A549 (cell line): ENCODE data around the gene HS3ST6. TPM values are rescaled to one million over a fixed set of nuclear protein-coding genes. Genes with fewer than 3 reads are reported as not detected.

ENCODE experiments used
- ATAC-seq, 2 experiments: fragments of 200-7000 bp in 1 of 2; fragments of >200 bp in 1 of 2; cut with Nextera tagmentation in 1 of 2; cut with Tn5 transposase in 1 of 2; 3 replicates each; pipeline versions ENCODE4 v1.8.0 to v1.9.1; 2018 to 2020; ENCODE audit warnings: mild to moderate bottlenecking in 1 of 2, moderate library complexity in 1 of 2
- CTCF ChIA-PET: fragments of 300-600 bp; sonication (Branson Sonifier 250); formaldehyde crosslinking; extraction: SDS; loops from one replicate; lab custom pipeline; 2021; ENCODE audit warnings: antibody characterized with exemption, inconsistent platforms; lab: Yijun Ruan, JAX
- POLR2A ChIA-PET: fragments of 350-600 bp; formaldehyde crosslinking; extraction: SDS; loops from one replicate; lab custom pipeline; 2021; ENCODE audit warnings: antibody characterized with exemption, inconsistent platforms; lab: Yijun Ruan, JAX
- DNase-seq, 2 experiments: peaks; one replicate each; pipeline versions ENCODE4 v3.0.0 to v3.0.0-alpha.2; 2011 to 2016; ENCODE audit warnings: low read depth in 1 of 2, low spot score in 1 of 2
- FAIRE-seq: peaks from 2 replicates; lab custom pipeline; 2011; peaks lifted over from hg19 to GRCh38; lab: Jason Lieb, UNC
- H3K27ac ChIP-seq, 2 experiments: fragments of >200 bp; sonication (Bioruptor Twin); formaldehyde crosslinking; 3 replicates each; pipeline ENCODE4 v1.5.1; 2016 to 2017
- H3K4me1 ChIP-seq: fragments of >200 bp; sonication (Bioruptor Twin); formaldehyde crosslinking; 3 replicates; pipeline ENCODE4 v1.6.1; 2016
- H3K4me2 ChIP-seq: fragments of >200 bp; sonication (Bioruptor Twin); formaldehyde crosslinking; 3 replicates; pipeline ENCODE4 v1.6.1; 2016
- H3K4me3 ChIP-seq: fragments of >200 bp; sonication (Bioruptor Twin); formaldehyde crosslinking; 3 replicates; pipeline ENCODE4 v1.5.1; 2016
- H3K9me3 ChIP-seq: fragments of >200 bp; sonication (Bioruptor Twin); formaldehyde crosslinking; 3 replicates; pipeline ENCODE4 v1.6.1; 2016
- ATOH8 ChIP-seq: fragments of 250-450 bp; sonication (Bioruptor Pico); IDR thresholded peaks from 2 replicates; pipeline ENCODE4 v1.5.0; 2020; ENCODE audit warnings: low read depth, mild to moderate bottlenecking, moderate library complexity
- BHLHE40 ChIP-seq: IDR thresholded peaks from 2 replicates; pipeline ENCODE4 v1.6.1; 2012; ENCODE audit warnings: low read depth, low read length, inconsistent platforms
- CTCF ChIP-seq: fragments of >200 bp; sonication (Bioruptor Twin); formaldehyde crosslinking; IDR thresholded peaks from 3 replicates; pipeline ENCODE4 v1.5.1; 2016
- EHMT2 ChIP-seq: fragments of 200-600 bp; sonication (generic); IDR thresholded peaks from 2 replicates; pipeline ENCODE4 v1.6.1; 2016; ENCODE audit warnings: antibody characterized with exemption, low read depth, mild to moderate bottlenecking, moderate library complexity
- ELK1 ChIP-seq: fragments of 150-350 bp; IDR thresholded peaks from 2 replicates; pipeline ENCODE4 v1.6.1; 2014; ENCODE audit warnings: low read depth, mild to moderate bottlenecking, low read length
- FOSB ChIP-seq: fragments of 250-450 bp; sonication (Bioruptor Pico); IDR thresholded peaks from 2 replicates; pipeline ENCODE4 v1.5.0; 2020; ENCODE audit warnings: mild to moderate bottlenecking, moderate library complexity
- FOXS1 ChIP-seq: fragments of 250-450 bp; sonication (Bioruptor Pico); IDR thresholded peaks from 2 replicates; pipeline ENCODE4 v1.5.0; 2020; ENCODE audit warnings: mild to moderate bottlenecking, moderate library complexity
- HDAC2 ChIP-seq: fragments of 200-600 bp; sonication (generic); IDR thresholded peaks from 2 replicates; pipeline ENCODE4 v1.6.1; 2016
- HOXA7 ChIP-seq: fragments of 250-450 bp; sonication (Bioruptor Pico); IDR thresholded peaks from 2 replicates; pipeline ENCODE4 v1.5.0; 2020; ENCODE audit warnings: mild to moderate bottlenecking, moderate library complexity
- HOXB5 ChIP-seq: fragments of 250-450 bp; sonication (Bioruptor Pico); IDR thresholded peaks from 2 replicates; pipeline ENCODE4 v1.5.0; 2020; ENCODE audit warnings: mild to moderate bottlenecking, moderate library complexity
- JUNB ChIP-seq: fragments of >200 bp; sonication (Bioruptor Twin); formaldehyde crosslinking; IDR thresholded peaks from 2 replicates; pipeline ENCODE4 v1.6.1; 2016
- MAZ ChIP-seq: fragments of 150-350 bp; IDR thresholded peaks from 2 replicates; pipeline ENCODE4 v1.6.1; 2014; ENCODE audit warnings: antibody characterized with exemption, low read depth, low read length, borderline replicate concordance
- MYC ChIP-seq: IDR thresholded peaks from 2 replicates; pipeline ENCODE4 v1.6.1; 2012; ENCODE audit warnings: mild to moderate bottlenecking, inconsistent platforms, low read length, improper control_type of control experiment, borderline replicate concordance
- RAD21 ChIP-seq, 2 experiments: fragments of >200 bp in 1 of 2; sonication (Bioruptor Twin) in 1 of 2; formaldehyde crosslinking in 1 of 2; IDR thresholded peaks in 1 of 2; conservative IDR thresholded peaks in 1 of 2; 2 replicates in 1 of 2; 3 replicates in 1 of 2; pipeline ENCODE4 v1.6.1; 2012 to 2018; ENCODE audit warnings: inconsistent platforms in 1 of 2
- RNF2 ChIP-seq: fragments of 200-600 bp; sonication (generic); IDR thresholded peaks from 2 replicates; pipeline ENCODE4 v1.6.1; 2016; ENCODE audit warnings: low read depth, mild to moderate bottlenecking, antibody characterized with exemption, moderate library complexity, borderline replicate concordance
- SMC3 ChIP-seq: fragments of >200 bp; sonication (Bioruptor Twin); formaldehyde crosslinking; IDR thresholded peaks from 3 replicates; pipeline ENCODE4 v1.6.1; 2018; ENCODE audit warnings: inconsistent platforms
- WGBS: methylation state at CpG from one replicate; pipeline ENCODE4 v1.1.6; 2017; ENCODE audit errors: missing lambda C conversion rate; 5-methylcytosine and 5-hydroxymethylcytosine counted together
- polyA plus RNA-seq, 4 experiments: library from polyadenylated mRNA; depleted of rRNA in 3 of 4; stranded (reverse); fragments of >200 nt; fragmentation: RNase III in 1 of 4; extraction: RNeasy Plus Mini Kit Qiagen cat#74134 plus additional on column Dnase treatment in 1 of 4; gene quantifications; 2 replicates in 3 of 4; 3 replicates in 1 of 4; pipeline ENCODE4 v1.2.3, GENCODE V29; 2011 to 2017

Gene HS3ST6
- polyA plus RNA-seq, 2 of the 4 experiments (the other 2 are of a cell fraction) = 1.5 to 2.0 TPM

GRCh38 chr16:1936945-1937479, 18.8 kb upstream of the HS3ST6 start:
- ATAC-seq = no peak
- WGBS = 92% methylated on average over 11 of the region's 11 CpGs
- Histone ChIP-seq H3K4me2 (no peak overlapping the region), H3K9me3 (no peaks in the 10 kb centered on the region), H3K27ac (no peak overlapping the region), H3K4me1 (peaks cover 33% of the 10 kb centered on the region)
- ChIA-PET CTCF (interaction anchor here (1.2 to 12.9 kb wide), 3 partner anchors 8 to 69 kb away, joined by 3 to 396 read pairs (median 63); partner anchors contain the start of gene MEIOB), POLR2A (no interaction called here)
- FAIRE-seq = no peak
- TF ChIP-seq MAZ = no peak
- no peak for TF ChIP-seq HOXB5 (CRISPR knock-in tag)
- no peak for TF ChIP-seq RNF2
- no peak for TF ChIP-seq ELK1
- TF ChIP-seq, all 56 proteins: peak for 0
- no peak for DNase-seq
- no peak overlapping the region for H3K4me3 ChIP-seq

GRCh38 chr16:1933097-1933661, 15.0 kb upstream of the HS3ST6 start:
- peak overlapping the region; percentile 66 to 76; a peak in 4 of 6 replicates for H3K27ac ChIP-seq
- WGBS = 83% methylated on average over 21 of the region's 23 CpGs
- ChIA-PET POLR2A (no interaction called here), CTCF (interaction anchor here (0.6 to 12.9 kb wide), 9 partner anchors 8 to 92 kb away, joined by 3 to 396 read pairs (median 11); partner anchors contain the start of genes MEIOB and MSRB1)
- no peak for TF ChIP-seq ATOH8 (CRISPR knock-in tag)
- no peak for TF ChIP-seq HOXA7 (CRISPR knock-in tag)
- TF ChIP-seq EHMT2 = no peak
- TF ChIP-seq FOXS1 (CRISPR knock-in tag) = no peak
- no peak for TF ChIP-seq MAZ
- TF ChIP-seq BHLHE40 = no peak
- no peak for TF ChIP-seq JUNB
- no peak for TF ChIP-seq HOXB5 (CRISPR knock-in tag)
- DNase-seq (no peak), FAIRE-seq (no peak), ATAC-seq (no peak)
- no peak overlapping the region for H3K4me2 ChIP-seq
- peaks cover 38% of the 10 kb centered on the region for H3K4me1 ChIP-seq
- H3K4me3 ChIP-seq = no peak overlapping the region
- H3K9me3 ChIP-seq = no peaks in the 10 kb centered on the region

- H3K27ac ChIP-seq = peak overlapping the region; percentile 66 to 76
- TF ChIP-seq MYC (no peak), EHMT2 (no peak), HDAC2 (no peak), SMC3 (peak; percentile 66), MAZ (no peak), RAD21 (conservative IDR thresholded peaks at IDR 0.05 in 1 of 2, IDR thresholded peaks at IDR 0.05 in 1 of 2) (peak; percentile 61 to 73), CTCF (peak; percentile 47), FOSB (CRISPR knock-in tag) (no peak)
- ChIA-PET POLR2A (interaction anchor here (0.8 kb wide), 1 partner anchor 32 kb away, joined by 3 read pairs; the partner anchor contains the start of gene RPS2), CTCF (interaction anchor here (0.6 to 12.9 kb wide), 16 partner anchors 8 to 121 kb away, joined by 3 to 396 read pairs (median 6); partner anchors contain the start of genes MEIOB and MSRB1)
- peaks cover 38% of the 10 kb centered on the region for H3K4me1 ChIP-seq
- H3K9me3 ChIP-seq = no peaks in the 10 kb centered on the region
- no peak for FAIRE-seq
- peak overlapping the region; percentile 24; the same call in 2 of the 3 replicates for H3K4me2 ChIP-seq
- no peak overlapping the region for H3K4me3 ChIP-seq
- peak; percentile 73 to 80 for DNase-seq
- 74% methylated on average over 10 of the region's 19 CpGs for WGBS
- ATAC-seq = peak; percentile 77 to 78
Observed at GRCh38 chr16:1932050-1933028, 14.1 kb upstream of the HS3ST6 start.
